Upper lobe of left lung (tissue), 6 donors: Measurements from ENCODE around the gene ERCC8. TPM values are rescaled to one million over a fixed set of nuclear protein-coding genes. Genes with fewer than 3 reads are reported as not detected.

ENCODE experiments used
- ATAC-seq, 2 donors: fragments of 200-7000 bp; cut with Tn5 transposase; one replicate each; pipeline ENCODE4 v1.9.1; 2022; ENCODE audit warnings: mild to moderate bottlenecking in 2 of 2, moderate library complexity in 2 of 2; ENCODE audit not compliant: low FRiP score in 2 of 2
- DNase-seq, 2 donors: peaks; one replicate each; pipeline ENCODE4 v3.0.0-alpha.2; 2019 to 2020
- H3K27ac ChIP-seq, 4 donors: fragments of 200-600 bp; sonication (generic); one replicate each; pipeline ENCODE4 v1.5.1; 2016 to 2019
- H3K27me3 ChIP-seq, 4 donors: fragments of 200-600 bp; sonication (generic); one replicate each; pipeline ENCODE4 v1.5.1; 2017 to 2019
- H3K36me3 ChIP-seq, 4 donors: fragments of 200-600 bp; sonication (generic); one replicate each; pipeline ENCODE4 v1.5.1; 2016 to 2019
- H3K4me1 ChIP-seq, 4 donors: fragments of 200-600 bp; sonication (generic); one replicate each; pipeline ENCODE4 v1.5.1; 2018 to 2019
- H3K4me3 ChIP-seq, 4 donors: fragments of 200-600 bp; sonication (generic); one replicate each; pipeline ENCODE4 v1.5.1; 2017 to 2019; ENCODE audit warnings: mild to moderate bottlenecking in 2 of 4, moderate library complexity in 1 of 4
- H3K9me3 ChIP-seq, 4 donors: fragments of 200-600 bp; sonication (generic); one replicate each; pipeline ENCODE4 v1.5.1; 2018 to 2019
- EP300 ChIP-seq, 4 donors: sonication (generic); formaldehyde crosslinking; IDR thresholded peaks; one replicate each; pipeline ENCODE4 v1.5.1; 2017; ENCODE audit warnings: antibody characterized with exemption in 4 of 4, control low read depth in 2 of 4
- POLR2A ChIP-seq, 4 donors: fragments of 450-650 bp; IDR thresholded peaks; one replicate each; pipeline ENCODE4 v1.5.1; 2016 to 2017; ENCODE audit warnings: antibody characterized with exemption in 4 of 4, mild to moderate bottlenecking in 2 of 4
- POLR2AphosphoS5 ChIP-seq, 2 donors: sonication (generic); formaldehyde crosslinking; IDR thresholded peaks; one replicate each; pipeline ENCODE4 v1.5.1; 2017; ENCODE audit warnings: antibody characterized with exemption in 2 of 2
- WGBS, 2 donors: methylation state at CpG; one replicate each; pipeline ENCODE4 v1.1.5; 2017 to 2018; 5-methylcytosine and 5-hydroxymethylcytosine counted together
- total RNA-seq, 6 donors: library from RNA; depleted of rRNA in 4 of 6; stranded (reverse); fragments of >200 nt in 4 of 6; gene quantifications; one replicate each; pipeline versions ENCODE4 v1.1.0 to v1.2.1, GENCODE V29; 2016 to 2021
- TF ChIP-seq, protein P1 (sequence below), 6 experiments: fragments of 450-650 bp in 4 of 6; fragments of 200-600 bp in 2 of 6; sonication (generic) in 2 of 6; IDR thresholded peaks; one replicate each; pipeline ENCODE4 v1.5.1; 2016 to 2019; ENCODE audit warnings: antibody characterized with exemption in 6 of 6
- donor health status: DM: no; HTN: no; CAD: no; lungs with moderate emphysema.
- donor health status: DM: no; HTN: yes; CAD: no; lungs with severe emphysema.

Gene ERCC8, protein sequence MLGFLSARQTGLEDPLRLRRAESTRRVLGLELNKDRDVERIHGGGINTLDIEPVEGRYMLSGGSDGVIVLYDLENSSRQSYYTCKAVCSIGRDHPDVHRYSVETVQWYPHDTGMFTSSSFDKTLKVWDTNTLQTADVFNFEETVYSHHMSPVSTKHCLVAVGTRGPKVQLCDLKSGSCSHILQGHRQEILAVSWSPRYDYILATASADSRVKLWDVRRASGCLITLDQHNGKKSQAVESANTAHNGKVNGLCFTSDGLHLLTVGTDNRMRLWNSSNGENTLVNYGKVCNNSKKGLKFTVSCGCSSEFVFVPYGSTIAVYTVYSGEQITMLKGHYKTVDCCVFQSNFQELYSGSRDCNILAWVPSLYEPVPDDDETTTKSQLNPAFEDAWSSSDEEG
- total RNA-seq = 10 to 100 TPM in 3 of 6 donors, 1 to 10 TPM in 3; 5.8 to 17.2 (median 11.2) TPM

- Histone ChIP-seq H3K27me3 (no peaks in the 10 kb centered on the region), H3K4me3 (peak within 1 kb of the TSS; percentile 74 to 80 (median 76)), H3K4me1 (peaks cover 14 to 23% (median 18%) of the 10 kb centered on the region in 4 donors), H3K27ac (peak within 1 kb of the TSS; percentile 80 to 88 (median 84)), H3K36me3 (no peaks in the 10 kb centered on the region), H3K9me3 (no peaks in the 10 kb centered on the region)
- TF ChIP-seq, protein P1, sequence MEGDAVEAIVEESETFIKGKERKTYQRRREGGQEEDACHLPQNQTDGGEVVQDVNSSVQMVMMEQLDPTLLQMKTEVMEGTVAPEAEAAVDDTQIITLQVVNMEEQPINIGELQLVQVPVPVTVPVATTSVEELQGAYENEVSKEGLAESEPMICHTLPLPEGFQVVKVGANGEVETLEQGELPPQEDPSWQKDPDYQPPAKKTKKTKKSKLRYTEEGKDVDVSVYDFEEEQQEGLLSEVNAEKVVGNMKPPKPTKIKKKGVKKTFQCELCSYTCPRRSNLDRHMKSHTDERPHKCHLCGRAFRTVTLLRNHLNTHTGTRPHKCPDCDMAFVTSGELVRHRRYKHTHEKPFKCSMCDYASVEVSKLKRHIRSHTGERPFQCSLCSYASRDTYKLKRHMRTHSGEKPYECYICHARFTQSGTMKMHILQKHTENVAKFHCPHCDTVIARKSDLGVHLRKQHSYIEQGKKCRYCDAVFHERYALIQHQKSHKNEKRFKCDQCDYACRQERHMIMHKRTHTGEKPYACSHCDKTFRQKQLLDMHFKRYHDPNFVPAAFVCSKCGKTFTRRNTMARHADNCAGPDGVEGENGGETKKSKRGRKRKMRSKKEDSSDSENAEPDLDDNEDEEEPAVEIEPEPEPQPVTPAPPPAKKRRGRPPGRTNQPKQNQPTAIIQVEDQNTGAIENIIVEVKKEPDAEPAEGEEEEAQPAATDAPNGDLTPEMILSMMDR (IDR thresholded peaks at IDR 0.05) = no peak
- TF ChIP-seq POLR2AphosphoS5 (IDR thresholded peaks at IDR 0.05) = peak in 1 of 2 donors; percentile 66
- TF ChIP-seq EP300 (IDR thresholded peaks at IDR 0.05) = no peak
- TF ChIP-seq POLR2A (IDR thresholded peaks at IDR 0.05) = peak in 3 of 4 donors; percentile 35 to 71 (median 39)
- DNase-seq (peak; percentile 92 to 94), ATAC-seq (peak; percentile 99 to 100)
- WGBS, 2 donors = 0% methylated on average over 12 to 58 of the region's 64 CpGs
These were observed at the start of gene ERCC8, which contains the start of gene NDUFAF2 for GRCh38 chr5:60944904-60945812. Gene ERCC8 (minus strand): TSS chr5:60945070. CDS start chr5:60945008, 62 bp downstream. Gene NDUFAF2 (plus strand): TSS chr5:60945205. CDS start chr5:60945256, 51 bp downstream.

DNA sequence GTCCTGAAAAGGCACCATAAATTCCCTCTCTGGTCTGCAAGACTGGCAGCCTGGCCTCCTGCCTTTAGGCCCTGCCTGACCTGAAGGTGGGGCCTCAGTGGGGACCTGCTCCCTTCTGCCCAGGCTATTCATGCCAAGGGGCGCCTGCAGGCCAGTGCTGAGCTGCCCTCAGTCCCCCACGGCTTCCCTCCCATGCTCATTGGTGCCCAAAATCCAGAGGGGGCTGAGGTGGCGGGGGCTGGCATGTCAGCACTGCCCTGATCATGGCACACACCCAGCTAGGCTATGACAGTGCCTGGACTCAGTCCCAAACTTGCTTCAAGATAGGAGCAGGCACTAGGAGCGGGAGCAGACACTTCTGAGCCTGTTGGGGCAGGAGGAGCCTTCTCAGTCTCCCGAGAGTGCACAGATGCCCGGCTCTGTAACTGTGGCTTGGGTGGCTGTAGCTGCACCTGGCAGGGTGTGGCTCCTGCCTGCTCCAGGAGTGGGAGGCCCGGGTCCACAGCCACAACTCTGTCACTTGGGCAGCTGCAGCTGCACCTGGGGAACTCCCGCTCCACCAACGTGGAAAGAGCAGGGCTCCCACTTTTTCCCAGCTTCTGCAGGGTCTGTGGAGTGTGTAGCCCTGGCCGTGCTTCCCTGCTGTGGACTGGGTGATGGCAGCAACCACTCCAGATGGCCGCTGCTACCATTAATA, 49.2 kb upstream of the ERCC8 start:
- TF ChIP-seq POLR2AphosphoS5 (IDR thresholded peaks at IDR 0.05) (no peak), EP300 (IDR thresholded peaks at IDR 0.05) (no peak)
- H3K27me3 ChIP-seq = no peaks in the 10 kb centered on the region
- no peaks in the 10 kb centered on the region for H3K4me1 ChIP-seq
- 87 to 94% methylated on average over 4 to 10 of the region's 11 CpGs for WGBS, 2 donors
- ATAC-seq (peak in 1 of 2 donors; percentile 40), DNase-seq (peak in 1 of 2 donors; percentile 32)
- no peak overlapping the region for H3K4me3 ChIP-seq
- peaks cover 0 to 15% (median 5%) of the 10 kb centered on the region in 4 donors for H3K9me3 ChIP-seq
- no peak overlapping the region for H3K27ac ChIP-seq
- no peaks in the 10 kb centered on the region for H3K36me3 ChIP-seq

DNA sequence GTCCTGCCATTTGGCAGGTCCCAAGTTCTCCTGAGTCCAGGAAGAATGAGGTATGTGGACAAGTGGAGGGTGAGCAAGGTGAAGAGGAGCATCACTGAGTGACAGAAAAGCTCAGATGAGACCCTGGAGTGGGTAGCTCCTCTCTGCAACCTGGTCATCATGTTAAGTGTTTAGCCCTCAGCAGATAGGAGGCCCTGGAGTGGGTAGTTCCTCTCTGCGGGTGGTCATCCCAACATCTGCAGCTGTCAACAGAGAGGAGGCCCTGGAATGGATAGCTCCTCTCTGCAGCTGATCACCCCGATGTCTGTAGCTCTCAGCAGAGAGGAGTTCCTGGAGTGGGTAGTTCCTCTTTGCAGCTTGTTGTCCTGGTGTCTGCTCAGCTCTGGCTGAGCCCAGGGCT, 48.6 kb upstream of the ERCC8 start:
- H3K27ac ChIP-seq = no peak overlapping the region
- ATAC-seq = no peak

GRCh38 chr5:60992871-60993270, 48.0 kb upstream of the ERCC8 start:
- TF ChIP-seq, protein P1 (IDR thresholded peaks at IDR 0.05) = no peak
- TF ChIP-seq EP300 (IDR thresholded peaks at IDR 0.05) (no peak), POLR2A (IDR thresholded peaks at IDR 0.05) (no peak), POLR2AphosphoS5 (IDR thresholded peaks at IDR 0.05) (no peak)
- Histone ChIP-seq H3K27me3 (no peaks in the 10 kb centered on the region), H3K36me3 (no peaks in the 10 kb centered on the region), H3K27ac (no peak overlapping the region), H3K4me1 (no peaks in the 10 kb centered on the region), H3K4me3 (no peak overlapping the region), H3K9me3 (peaks cover 0 to 15% (median 5%) of the 10 kb centered on the region in 4 donors)
- WGBS, 2 donors = 94 to 95% methylated on average over 5 to 6 of the region's 6 CpGs
- ATAC-seq (peak in 1 of 2 donors; percentile 30), DNase-seq (peak in 1 of 2 donors; percentile 48)

More for the DNA sequence above, 48.6 kb upstream of the ERCC8 start:
- no peaks in the 10 kb centered on the region for H3K36me3 ChIP-seq
- WGBS, 2 donors = 100% methylated on average over 2 of the region's 2 CpGs; no CpG with 5 or more reads in 1 of the 2 donors
- H3K9me3 ChIP-seq = peaks cover 0 to 15% (median 5%) of the 10 kb centered on the region in 4 donors
- TF ChIP-seq EP300 (IDR thresholded peaks at IDR 0.05) = no peak
- no peak for TF ChIP-seq POLR2A (IDR thresholded peaks at IDR 0.05)
- TF ChIP-seq, protein P1 (IDR thresholded peaks at IDR 0.05) = no peak
- TF ChIP-seq POLR2AphosphoS5 (IDR thresholded peaks at IDR 0.05) = no peak
- H3K27me3 ChIP-seq = no peaks in the 10 kb centered on the region
- H3K4me3 ChIP-seq = no peak overlapping the region
- DNase-seq = no peak
- H3K4me1 ChIP-seq = no peaks in the 10 kb centered on the region
